Activated CD4-positive, CD25-positive, alpha-beta regulatory T cell treated with anti-CD3 and anti-CD28 coated beads, Interleukin-2, amount 50 U/mL, for 72 hours (primary cell): ENCODE data around the gene LEKR1.
"Not testable (repeated sequence)": the region's sequence is repeated elsewhere in the genome, so short reads cannot be mapped to it uniquely, and the experiment has no call there.

Experiments used
- DNase-seq: peaks from one replicate; pipeline ENCODE4 v3.0.0; 2021

The LEKR1 gene

GRCh38 chr3:156838035-156838434 is 11.9 kb downstream of the LEKR1 start:
- DNase-seq = no peak

DNA sequence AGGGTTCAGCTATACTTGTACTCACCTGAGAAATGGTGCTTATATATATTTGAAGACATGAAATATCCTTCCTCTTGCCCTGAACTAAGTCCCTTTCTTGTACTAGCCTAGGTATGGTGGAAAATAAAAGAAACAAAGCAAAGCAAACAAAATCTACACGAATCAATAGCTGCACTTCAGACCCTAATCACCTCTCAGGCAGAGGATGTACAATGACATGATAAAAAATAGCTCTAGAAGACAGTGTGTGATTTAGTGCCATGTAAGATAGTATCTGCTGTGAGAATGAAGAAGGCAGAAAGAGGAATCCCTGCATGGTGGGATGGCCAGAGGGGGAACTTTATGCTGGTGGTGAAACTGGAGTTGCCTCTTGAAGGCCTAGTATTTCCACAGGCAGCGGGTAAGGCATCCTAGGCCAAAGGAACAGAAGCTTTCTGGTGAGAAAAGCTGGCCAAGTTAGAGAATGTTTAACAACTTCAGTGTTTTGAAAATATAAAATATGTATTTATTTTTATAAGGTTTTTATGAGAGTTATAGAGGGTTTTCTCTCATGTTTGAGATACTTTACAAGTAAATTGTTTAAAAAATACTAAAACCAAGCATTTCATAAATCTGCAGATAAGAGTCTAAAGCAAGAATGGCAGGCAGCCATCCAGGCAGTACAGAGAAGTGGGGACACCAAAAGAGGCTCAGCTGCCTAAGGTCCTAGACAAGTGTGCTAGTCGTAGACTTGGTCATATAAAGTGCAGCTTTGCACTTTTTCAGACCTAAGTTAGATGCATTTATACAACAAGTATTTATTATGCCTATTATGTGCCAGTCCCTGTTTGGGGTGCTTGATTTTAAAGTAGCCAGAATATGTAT is 14.9 kb downstream of the LEKR1 start:
- no peak for DNase-seq

- DNase-seq = no peak
Observed at GRCh38 chr3:156843071-156843808, 17.1 kb downstream of the LEKR1 start.

DNA sequence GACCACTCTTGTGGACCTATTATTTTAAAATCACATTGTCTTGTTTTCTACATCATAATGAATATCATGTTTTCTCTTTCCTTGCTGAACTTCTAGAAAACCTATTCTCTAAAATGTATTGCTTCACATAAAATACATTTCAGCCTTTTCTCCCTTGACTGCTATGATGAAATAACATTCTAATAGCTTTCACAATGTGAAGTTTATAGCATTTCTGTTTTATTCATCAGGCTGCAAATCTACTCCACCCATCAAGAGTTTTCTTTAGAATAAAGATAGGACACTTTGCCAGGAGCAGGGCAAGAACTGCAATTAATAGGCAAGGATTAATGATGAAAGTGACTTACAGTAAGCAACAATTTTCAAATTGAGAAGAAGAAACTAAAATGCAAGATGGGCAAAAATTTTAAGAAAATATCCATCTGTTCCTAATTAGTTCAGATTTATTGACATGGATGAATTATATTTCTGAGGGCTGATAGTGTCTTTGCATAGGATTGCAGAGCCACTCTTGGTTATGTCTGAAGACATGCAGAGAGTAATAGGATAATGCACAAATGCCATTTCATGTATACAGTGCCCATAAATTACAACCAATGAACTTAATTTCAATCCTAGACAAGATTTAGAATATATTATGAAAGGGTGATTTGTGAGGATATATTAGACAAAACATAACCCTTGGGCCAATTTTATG is 21.7 kb downstream of the LEKR1 start:
- DNase-seq = no peak

GRCh38 chr3:156859578-156859977 is 33.4 kb downstream of the LEKR1 start:
- DNase-seq = no peak

DNA sequence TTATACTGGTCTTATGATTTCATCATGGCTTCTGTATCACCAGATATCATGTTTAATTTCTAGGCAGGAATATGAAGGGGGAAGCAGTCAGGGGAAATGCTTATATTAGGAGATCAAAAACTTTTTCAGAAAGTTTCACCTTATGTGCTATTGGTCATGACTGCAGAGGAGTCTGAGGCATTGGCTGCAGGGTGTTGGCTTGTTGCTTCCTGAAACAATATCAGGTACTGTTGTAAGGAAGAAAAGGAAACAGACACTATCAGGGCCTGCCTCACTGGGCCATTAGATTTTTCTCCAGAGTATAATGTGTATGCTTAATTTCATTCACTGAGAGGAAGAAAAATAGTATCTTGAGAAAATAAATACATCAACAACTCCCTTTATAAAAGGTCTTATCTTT is 34.7 kb downstream of the LEKR1 start:
- no peak for DNase-seq

DNA sequence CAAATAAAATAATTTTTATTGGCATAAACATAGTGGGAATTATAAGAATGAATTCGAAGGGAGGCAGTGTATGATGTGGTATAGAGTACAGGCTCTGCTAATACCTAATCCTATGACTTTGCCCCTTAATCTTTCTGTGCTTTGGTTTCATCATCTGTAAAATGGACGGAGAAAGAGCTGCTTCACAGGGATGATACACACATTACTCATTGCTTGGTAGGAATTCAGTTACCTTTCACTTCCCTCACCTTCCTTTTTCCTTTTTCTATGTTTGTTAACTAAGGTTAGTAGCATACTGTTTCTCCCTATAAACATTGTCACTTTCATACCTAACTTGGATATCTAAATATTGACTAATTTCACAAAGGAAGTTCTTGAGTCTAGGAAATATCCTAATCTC is 36.2 kb downstream of the LEKR1 start:
- DNase-seq = no peak

DNA sequence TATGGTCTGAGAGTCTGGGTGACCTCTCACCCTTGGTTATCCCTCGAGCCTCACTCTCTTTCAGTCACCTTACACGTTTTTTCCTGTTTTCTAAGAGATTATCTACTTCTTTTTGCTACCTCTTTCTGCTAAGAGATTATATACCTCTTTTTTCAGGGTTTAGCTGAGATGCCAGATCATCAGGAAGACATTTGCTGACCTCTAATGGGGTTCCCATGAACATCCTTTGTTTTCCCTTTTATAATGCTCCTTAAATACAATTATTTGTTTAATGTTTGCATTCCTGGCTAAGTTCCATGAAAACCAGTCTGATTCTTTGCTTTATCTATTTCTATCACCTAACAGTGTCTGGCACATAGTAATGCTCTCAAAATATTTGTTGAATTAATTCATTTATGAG is 39.6 kb downstream of the LEKR1 start:
- no peak for DNase-seq

DNA sequence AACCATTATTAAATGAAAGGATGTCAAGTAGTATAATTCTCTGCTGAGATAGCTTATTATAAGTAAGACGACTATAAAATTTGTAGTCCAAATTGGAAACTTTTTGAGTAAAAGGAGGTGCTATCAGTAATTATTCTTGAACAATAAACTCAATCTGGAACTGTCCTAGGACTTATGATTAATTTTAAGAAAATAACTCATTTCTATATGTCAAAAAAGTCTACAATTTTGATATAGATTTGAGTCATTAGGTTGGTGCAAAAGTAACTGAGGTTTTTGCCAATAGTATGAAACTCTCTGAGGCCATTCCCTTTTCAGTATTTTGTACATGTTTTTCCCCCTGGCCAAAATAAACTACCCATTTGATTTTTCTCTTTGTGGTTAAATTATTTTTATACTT is 41.0 kb downstream of the LEKR1 start:
- no peak for DNase-seq

DNA sequence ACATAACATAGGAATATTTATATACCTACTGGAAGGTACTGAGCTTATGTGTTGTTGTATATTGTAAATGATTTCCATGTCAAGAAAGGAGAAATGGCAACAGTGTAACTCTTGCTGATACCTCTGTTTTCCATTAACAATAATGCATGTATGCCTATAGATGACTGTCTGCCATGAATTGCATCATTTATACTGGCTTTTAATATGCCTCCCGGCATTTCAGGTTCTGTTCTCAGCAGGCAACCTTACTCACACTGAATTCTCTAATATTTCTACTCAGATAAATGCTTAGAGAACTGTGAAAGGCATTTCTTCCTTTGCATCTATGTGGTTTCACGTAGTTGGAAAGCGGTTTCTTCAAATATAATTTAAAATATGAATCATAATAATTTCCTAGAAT is 41.8 kb downstream of the LEKR1 start:
- DNase-seq = no peak

GRCh38 chr3:156873906-156874305 is 47.8 kb downstream of the LEKR1 start:
- DNase-seq = no peak

- DNase-seq = not testable (repeated sequence)
Observed at GRCh38 chr3:156879491-156879890, 53.3 kb downstream of the LEKR1 start.

DNA sequence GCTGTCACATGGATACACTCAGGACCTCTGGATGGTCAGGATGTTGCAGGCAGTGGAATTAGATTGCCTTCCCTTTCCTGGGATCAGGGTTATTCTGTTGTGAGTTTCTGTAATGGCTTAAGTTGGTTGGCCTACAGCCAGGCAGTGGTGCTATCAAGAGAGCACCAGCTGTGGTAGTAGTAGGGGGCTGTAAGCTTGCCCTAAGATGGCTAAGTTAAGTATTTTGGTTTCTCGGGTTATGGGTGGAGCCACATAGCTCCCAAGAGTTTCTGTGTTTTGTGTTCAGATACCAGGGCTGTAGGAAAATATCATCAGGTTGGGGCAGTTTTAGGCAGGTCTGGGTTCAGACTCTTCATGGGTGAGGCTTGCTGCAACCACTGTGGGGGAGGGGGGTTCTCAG is 59.6 kb downstream of the LEKR1 start:
- DNase-seq = no peak

- DNase-seq = no peak
Observed at GRCh38 chr3:156888176-156888575, 62.0 kb downstream of the LEKR1 start.

DNA sequence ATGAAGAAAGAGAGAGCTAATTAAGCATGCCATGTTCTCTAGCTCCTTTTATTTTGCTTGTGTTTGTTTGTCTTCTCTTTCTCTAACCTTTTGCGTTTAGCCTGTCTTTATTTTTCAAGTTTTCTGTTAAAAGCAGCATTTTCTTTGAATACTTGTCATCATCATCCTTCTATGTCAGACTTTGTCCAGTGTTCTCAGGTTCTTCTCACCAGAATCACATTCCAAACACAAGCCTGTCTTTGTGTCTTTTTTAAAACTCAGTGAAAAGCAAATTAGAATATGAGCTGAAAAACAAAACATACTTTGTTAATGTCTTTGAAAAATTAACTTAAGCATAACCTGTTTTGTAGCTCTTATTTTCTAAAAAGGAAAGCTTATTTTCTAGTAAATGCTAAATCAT is 62.4 kb downstream of the LEKR1 start:
- no peak for DNase-seq

GRCh38 chr3:156892701-156893100 is 66.5 kb downstream of the LEKR1 start:
- DNase-seq = no peak

DNA sequence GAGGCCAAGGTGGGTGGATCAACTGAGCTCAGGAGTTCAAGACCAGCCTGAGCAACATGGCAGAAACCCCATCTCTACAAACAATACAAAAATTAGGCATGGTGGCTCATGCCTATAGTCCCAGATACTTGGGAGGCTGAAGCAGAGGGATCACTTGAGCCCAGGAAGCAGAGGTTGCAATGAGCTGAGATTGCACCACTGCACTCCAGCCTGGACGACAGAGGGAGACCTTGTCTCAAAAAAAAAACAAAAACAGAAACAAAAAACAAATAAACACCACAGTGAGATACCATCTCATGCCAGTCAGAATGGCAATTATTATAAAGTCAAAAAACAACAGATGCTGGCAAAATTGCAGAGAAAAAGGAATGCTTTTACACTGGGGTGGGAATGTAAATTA is 69.2 kb downstream of the LEKR1 start:
- DNase-seq = not testable (repeated sequence)

DNA sequence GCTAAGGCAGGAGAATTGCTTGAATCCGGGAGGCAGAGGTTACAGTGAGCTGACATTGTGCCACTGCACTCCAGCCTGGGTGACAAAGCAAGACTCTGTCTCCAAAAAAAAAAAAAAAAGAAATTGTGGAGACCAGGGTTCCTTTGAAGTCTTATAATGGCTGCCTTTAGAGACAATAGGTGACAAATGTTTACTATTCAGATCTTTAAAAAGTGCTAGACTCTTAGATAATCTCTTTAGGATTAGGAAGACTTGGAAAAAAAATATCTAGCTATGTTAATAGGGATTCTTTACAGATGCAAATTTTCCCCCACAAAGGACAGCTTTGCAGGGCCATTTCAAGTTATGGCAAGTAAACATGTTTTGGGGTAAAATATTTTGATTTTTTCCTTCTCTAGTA is 71.7 kb downstream of the LEKR1 start:
- not testable (repeated sequence) for DNase-seq

DNA sequence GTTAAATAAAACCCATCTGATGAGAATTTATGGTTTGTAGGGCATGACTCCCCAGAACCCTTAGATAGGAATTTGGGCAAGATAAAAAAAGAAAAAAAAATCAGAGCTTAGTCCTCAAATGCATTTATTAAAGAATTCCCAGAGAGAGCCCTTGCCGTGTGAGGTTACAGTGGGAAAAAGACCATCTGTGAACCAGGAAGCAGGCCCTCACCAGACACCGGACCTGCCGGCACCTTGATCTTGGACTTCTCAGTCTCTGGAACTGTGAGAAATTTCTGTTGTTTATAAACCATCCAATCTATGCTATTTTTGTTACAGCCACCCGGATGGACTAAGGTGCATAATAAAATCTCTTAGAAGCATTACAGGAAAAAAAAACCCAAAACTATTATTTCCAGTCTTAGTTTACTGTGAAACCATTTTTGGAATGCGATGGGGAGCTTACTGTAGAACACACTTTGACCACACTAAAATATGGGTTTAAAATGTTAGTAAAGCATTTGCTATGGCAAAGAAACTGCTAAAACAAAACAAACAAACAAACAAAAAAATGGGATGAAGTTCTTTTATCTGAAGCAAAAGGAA is 72.2 kb downstream of the LEKR1 start:
- DNase-seq = no peak

GRCh38 chr3:156899951-156900350 is 73.8 kb downstream of the LEKR1 start:
- no peak for DNase-seq

DNA sequence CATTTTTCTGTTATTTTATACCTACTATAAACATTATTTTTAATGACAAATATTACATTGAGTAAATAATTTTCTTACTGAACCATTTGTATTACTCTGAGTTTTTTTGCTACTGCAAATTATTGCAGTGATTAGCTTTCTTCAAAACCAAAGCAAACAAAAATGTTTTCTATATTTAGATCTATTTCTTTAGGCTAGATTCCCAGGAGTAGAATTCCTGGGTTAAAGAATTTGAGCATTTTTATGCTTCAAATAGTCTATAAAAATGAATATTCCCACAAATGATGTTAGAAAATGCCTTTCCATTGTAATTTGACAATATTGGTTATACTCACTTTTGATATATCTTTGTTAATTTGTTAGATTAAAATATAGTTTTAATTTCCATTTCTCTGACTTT is 76.8 kb downstream of the LEKR1 start:
- DNase-seq = no peak

DNA sequence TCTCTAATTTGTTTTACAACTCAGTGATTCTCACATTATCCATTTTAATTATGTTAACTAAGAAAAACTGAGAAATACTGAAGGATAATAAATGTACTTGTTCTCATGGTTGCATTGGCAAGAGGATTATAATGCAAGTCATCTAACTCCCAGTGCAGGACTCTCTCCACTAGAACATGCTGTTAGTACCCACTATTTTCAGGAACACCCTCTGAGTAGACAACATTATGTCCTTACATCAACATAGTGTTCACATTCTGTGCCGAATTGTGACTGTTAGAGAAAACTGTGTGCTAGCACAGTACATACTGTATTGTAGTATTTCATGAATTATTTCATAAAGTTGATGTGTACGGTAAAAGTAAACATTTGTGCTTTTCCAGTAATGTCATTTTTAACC is 80.1 kb downstream of the LEKR1 start:
- DNase-seq = no peak

DNA sequence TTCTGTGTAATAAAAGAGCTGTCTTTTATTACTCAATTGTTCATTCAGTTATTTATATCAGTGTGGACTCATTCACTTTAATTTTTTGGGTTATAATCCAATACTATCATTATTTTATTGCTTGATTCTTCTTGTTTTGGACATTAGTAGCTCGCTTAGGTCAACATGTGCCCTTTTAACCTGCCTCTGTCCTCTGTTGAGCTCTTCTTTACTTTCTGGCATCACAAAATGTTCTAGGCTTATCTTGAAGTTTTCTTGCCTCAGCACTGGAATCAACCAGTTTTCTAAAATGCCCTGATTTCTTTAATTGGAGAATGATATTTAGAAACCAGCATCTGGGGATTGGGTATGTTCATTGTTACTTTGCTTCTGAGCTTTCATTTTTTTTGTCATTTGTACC is 82.2 kb downstream of the LEKR1 start:
- no peak for DNase-seq
